ENCODE data around the gene RALB. TPM values are rescaled to one million over a fixed set of nuclear protein-coding genes. Genes with fewer than 3 reads are reported as not detected.

Gene RALB
- total RNA-seq, 2 donors from 2014 or later = 37.1 to 45.8 TPM

DNA sequence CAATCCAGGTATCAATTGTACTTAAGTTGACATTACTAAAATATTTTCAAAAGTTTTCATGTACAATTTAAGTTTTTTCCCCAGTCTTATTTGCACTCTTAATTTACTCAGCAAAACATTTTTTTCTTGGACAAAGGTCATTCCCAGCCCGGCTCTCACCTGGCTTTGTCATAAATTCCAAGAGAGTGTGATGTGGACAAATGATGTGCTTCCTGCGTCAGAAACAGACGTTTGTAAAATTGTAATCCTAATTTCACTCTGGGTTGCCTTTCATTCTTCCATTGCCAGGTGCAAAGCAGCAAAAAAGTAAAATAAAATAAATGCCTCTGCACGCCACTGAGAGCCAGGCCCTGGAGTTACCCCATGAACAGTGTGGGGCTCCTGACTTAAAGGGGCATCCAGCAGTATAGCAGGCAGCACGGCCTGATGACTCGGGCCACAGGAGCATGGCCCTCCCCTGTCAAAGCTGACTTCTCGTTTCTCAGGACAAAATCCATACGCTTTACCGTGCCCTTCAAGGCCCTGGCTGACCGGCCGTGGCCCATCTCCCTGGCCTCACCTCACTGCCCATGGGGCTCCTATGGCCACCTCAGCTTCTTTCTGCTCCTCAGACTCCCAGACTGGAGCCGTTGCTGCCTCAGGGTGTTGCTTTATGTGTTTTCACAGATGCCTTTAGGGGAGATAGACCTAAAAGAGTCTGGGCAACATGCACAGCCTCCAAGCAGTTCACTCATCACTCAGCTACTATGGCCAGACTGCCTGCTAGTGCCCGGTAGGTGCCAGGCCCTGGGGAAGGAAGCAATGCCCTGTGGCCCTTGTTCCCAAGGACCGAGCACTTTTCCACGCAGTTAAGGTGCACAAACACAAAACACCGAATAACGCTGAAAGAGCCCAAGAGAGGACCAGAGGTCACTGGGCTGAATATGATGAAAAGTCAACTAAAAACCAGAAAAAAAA is 21.9 kb upstream of the RALB start:
- H3K27ac Mint-ChIP-seq = no peak overlapping the region
- DNase-seq = no peak
- Histone ChIP-seq H3K9ac (ENCODE audit: extremely low read depth, low read length, poor library complexity, severe bottlenecking) (no peak overlapping the region), H3K9me3 (ENCODE audit: control insufficient read depth, low read length) (no peaks in the 10 kb centered on the region), H3K4me3 (ENCODE audit: low read length) (no peak overlapping the region), H3K27ac (ENCODE audit: low read depth, low read length) (no peak overlapping the region), H3K36me3 (ENCODE audit: control insufficient read depth, insufficient read depth, low read length) (no peaks in the 10 kb centered on the region), H3K27me3 (ENCODE audit: control insufficient read depth, insufficient read depth, low read length, poor library complexity, severe bottlenecking) (no peaks in the 10 kb centered on the region), H3K4me1 (ENCODE audit: control insufficient read depth, insufficient read depth, low read length) (peaks cover 16% of the 10 kb centered on the region)
- no peaks in the 10 kb centered on the region for H3K9me3 Mint-ChIP-seq
- H3K36me3 Mint-ChIP-seq (ENCODE audit: low read depth) = no peaks in the 10 kb centered on the region
- no peak overlapping the region for H3K4me3 Mint-ChIP-seq
- TF ChIP-seq, protein P1, sequence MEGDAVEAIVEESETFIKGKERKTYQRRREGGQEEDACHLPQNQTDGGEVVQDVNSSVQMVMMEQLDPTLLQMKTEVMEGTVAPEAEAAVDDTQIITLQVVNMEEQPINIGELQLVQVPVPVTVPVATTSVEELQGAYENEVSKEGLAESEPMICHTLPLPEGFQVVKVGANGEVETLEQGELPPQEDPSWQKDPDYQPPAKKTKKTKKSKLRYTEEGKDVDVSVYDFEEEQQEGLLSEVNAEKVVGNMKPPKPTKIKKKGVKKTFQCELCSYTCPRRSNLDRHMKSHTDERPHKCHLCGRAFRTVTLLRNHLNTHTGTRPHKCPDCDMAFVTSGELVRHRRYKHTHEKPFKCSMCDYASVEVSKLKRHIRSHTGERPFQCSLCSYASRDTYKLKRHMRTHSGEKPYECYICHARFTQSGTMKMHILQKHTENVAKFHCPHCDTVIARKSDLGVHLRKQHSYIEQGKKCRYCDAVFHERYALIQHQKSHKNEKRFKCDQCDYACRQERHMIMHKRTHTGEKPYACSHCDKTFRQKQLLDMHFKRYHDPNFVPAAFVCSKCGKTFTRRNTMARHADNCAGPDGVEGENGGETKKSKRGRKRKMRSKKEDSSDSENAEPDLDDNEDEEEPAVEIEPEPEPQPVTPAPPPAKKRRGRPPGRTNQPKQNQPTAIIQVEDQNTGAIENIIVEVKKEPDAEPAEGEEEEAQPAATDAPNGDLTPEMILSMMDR (conservative IDR thresholded peaks at IDR 0.05) = no peak
- H3K4me1 Mint-ChIP-seq = peaks cover 21% of the 10 kb centered on the region
- WGBS, 2 experiments (ENCODE audit: insufficient coverage in 1 of 2, insufficient read length in 1 of 2) = 94% methylated on average over 13 to 17 of the region's 17 CpGs
- peaks cover 12% of the 10 kb centered on the region for H3K27me3 Mint-ChIP-seq (ENCODE audit: insufficient read depth)

DNA sequence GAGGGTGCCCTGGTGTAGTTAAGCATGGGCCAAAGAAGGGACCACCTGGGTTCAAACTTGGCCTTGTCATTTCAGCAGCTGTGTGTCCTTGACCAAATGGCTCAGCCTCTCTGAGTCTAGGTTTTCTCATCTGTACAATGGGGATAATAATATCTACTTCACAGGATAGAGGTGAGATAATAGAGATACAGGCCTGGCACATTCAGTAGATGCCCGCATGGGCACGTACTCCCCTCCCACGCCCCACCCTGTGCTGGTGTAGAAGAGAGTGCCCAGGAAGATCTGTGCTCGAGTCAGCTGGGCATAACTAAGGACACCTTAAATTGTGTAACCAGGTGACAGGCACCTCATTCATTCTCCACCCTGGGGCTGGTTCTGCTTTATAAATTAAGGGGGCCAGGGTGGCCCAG is 21.1 kb upstream of the RALB start:
- DNase-seq = no peak

DNA sequence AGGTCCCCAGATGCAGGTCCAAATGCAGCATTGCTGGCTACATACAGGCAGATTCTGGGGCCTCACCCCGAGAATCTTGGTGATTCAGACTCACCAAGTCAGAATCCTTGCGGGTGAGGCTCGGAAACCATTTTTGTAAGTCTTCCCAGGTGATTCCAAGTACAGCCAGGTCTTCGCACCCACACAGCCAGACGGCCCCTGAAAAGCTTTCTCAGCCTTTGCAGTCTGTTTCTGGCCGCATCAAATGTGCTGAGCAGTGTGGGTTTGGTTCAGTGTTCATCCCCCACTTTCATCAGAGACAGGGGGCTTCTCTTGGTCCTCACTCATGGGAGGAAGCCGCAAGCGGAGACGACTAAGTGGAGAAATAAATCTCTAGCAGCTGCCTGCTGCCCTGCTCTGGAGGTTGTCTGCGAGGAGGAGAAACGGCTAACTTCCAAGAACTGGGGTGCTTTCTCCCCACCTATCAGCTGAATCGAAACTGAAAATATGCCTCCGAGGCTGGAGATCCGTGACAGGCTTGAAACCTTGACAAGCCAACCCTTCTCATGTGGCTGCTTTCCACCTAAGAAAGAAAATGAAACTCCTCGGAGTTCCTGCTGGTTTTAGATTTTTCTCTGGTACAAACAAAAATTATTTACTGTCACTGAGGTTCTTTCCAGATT is 20.5 kb upstream of the RALB start:
- Mint-ChIP-seq H3K36me3 (ENCODE audit: low read depth) (no peaks in the 10 kb centered on the region), H3K27me3 (ENCODE audit: insufficient read depth) (peaks cover 3% of the 10 kb centered on the region), H3K4me1 (peaks cover 17% of the 10 kb centered on the region), H3K27ac (no peak overlapping the region), H3K9me3 (no peaks in the 10 kb centered on the region), H3K4me3 (no peak overlapping the region)
- H3K27me3 ChIP-seq (ENCODE audit: control insufficient read depth, insufficient read depth, low read length, poor library complexity, severe bottlenecking) = no peaks in the 10 kb centered on the region
- no peak overlapping the region for H3K9ac ChIP-seq (ENCODE audit: extremely low read depth, low read length, poor library complexity, severe bottlenecking)
- H3K36me3 ChIP-seq (ENCODE audit: control insufficient read depth, insufficient read depth, low read length) = no peaks in the 10 kb centered on the region
- 91 to 94% methylated on average over 15 of the region's 15 CpGs for WGBS, 2 experiments (ENCODE audit: insufficient coverage in 1 of 2, insufficient read length in 1 of 2)
- H3K4me3 ChIP-seq (ENCODE audit: low read length) = no peak overlapping the region
- H3K4me1 ChIP-seq (ENCODE audit: control insufficient read depth, insufficient read depth, low read length) = peaks cover 11% of the 10 kb centered on the region
- TF ChIP-seq, protein P1 (conservative IDR thresholded peaks at IDR 0.05) = no peak
- no peak overlapping the region for H3K27ac ChIP-seq (ENCODE audit: low read depth, low read length)
- H3K9me3 ChIP-seq (ENCODE audit: control insufficient read depth, low read length) = no peaks in the 10 kb centered on the region
- DNase-seq = no peak

More for the DNA sequence above, 21.1 kb upstream of the RALB start:
- no peak overlapping the region for H3K4me3 Mint-ChIP-seq
- H3K9me3 Mint-ChIP-seq = no peaks in the 10 kb centered on the region
- H3K4me3 ChIP-seq (ENCODE audit: low read length) = no peak overlapping the region
- H3K27me3 ChIP-seq (ENCODE audit: control insufficient read depth, insufficient read depth, low read length, poor library complexity, severe bottlenecking) = no peaks in the 10 kb centered on the region
- H3K4me1 Mint-ChIP-seq = peaks cover 20% of the 10 kb centered on the region
- H3K36me3 Mint-ChIP-seq (ENCODE audit: low read depth) = no peaks in the 10 kb centered on the region
- 81 to 98% methylated on average over 4 of the region's 4 CpGs for WGBS, 2 experiments (ENCODE audit: insufficient coverage in 1 of 2, insufficient read length in 1 of 2)
- no peak overlapping the region for H3K27ac ChIP-seq (ENCODE audit: low read depth, low read length)
- peaks cover 6% of the 10 kb centered on the region for H3K27me3 Mint-ChIP-seq (ENCODE audit: insufficient read depth)
- no peak overlapping the region for H3K9ac ChIP-seq (ENCODE audit: extremely low read depth, low read length, poor library complexity, severe bottlenecking)
- H3K9me3 ChIP-seq (ENCODE audit: control insufficient read depth, low read length) = no peaks in the 10 kb centered on the region
- H3K36me3 ChIP-seq (ENCODE audit: control insufficient read depth, insufficient read depth, low read length) = no peaks in the 10 kb centered on the region
- H3K4me1 ChIP-seq (ENCODE audit: control insufficient read depth, insufficient read depth, low read length) = peaks cover 16% of the 10 kb centered on the region
- TF ChIP-seq, protein P1 (conservative IDR thresholded peaks at IDR 0.05) = no peak
- H3K27ac Mint-ChIP-seq = no peak overlapping the region
